Skeletal muscle tissue (tissue), 4 donors: ENCODE data around the gene BNC1. TPM values are rescaled to one million over a fixed set of nuclear protein-coding genes. Genes with fewer than 3 reads are reported as not detected.

Experiments used
- H3K27ac ChIP-seq: one replicate; pipeline ENCODE4 v1.7.0; 2013; ENCODE audit warnings: mild to moderate bottlenecking, low read depth, low read length, inconsistent platforms
- H3K27me3 ChIP-seq, 3 donors: one replicate each; pipeline ENCODE4 v1.7.0; 2013; ENCODE audit warnings: low read length in 3 of 3; ENCODE audit not compliant: control insufficient read depth in 3 of 3, insufficient read depth in 3 of 3
- H3K36me3 ChIP-seq, 3 donors: one replicate each; pipeline ENCODE4 v1.7.0; 2013; ENCODE audit warnings: low read length in 3 of 3; ENCODE audit not compliant: control insufficient read depth in 3 of 3, insufficient read depth in 3 of 3
- H3K4me1 ChIP-seq, 3 donors: one replicate each; pipeline ENCODE4 v1.7.0; 2013; ENCODE audit warnings: low read length in 3 of 3, mild to moderate bottlenecking in 3 of 3; ENCODE audit not compliant: control insufficient read depth in 3 of 3, insufficient read depth in 3 of 3
- H3K4me3 ChIP-seq, 3 donors: one replicate each; pipeline ENCODE4 v1.7.0; 2013; ENCODE audit warnings: low read length in 3 of 3
- H3K9ac ChIP-seq, 3 donors: one replicate each; pipeline ENCODE4 v1.7.0; 2013; ENCODE audit warnings: low read length in 3 of 3, mild to moderate bottlenecking in 3 of 3, moderate library complexity in 2 of 3, low read depth in 1 of 3
- H3K9me3 ChIP-seq, 3 donors: one replicate each; pipeline ENCODE4 v1.7.0; 2013; ENCODE audit warnings: low read length in 3 of 3; ENCODE audit not compliant: control insufficient read depth in 3 of 3
- total RNA-seq: library from RNA; depleted of rRNA; stranded (reverse); fragments of >200 nt; gene quantifications from one replicate; pipeline ENCODE4 v1.2.3, GENCODE V29; 2014
- donor health status: Osteomylitis.

BNC1 gene
- total RNA-seq, 1 donor from 2014 or later, result 1.6 TPM

DNA sequence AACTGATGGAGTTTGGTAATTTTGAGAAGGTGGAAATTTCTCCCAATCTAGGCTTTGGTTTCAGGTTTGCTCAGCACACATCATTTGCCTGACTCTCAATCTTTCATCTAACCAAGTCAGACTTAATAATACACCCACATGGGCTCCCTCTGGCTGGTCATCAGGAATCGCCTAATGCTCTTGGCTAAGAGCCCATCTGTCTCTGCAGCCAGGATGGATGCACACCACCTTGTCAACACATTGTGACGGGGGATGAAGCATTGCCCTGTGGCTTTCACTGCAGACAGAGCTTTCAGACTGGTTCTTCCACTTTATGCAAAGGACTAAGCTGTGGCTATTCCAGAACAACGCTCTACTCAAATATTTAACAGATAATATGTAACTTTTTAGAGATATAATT, 73.8 kb downstream of the BNC1 start:
- Histone ChIP-seq H3K27me3 (peaks cover 6 to 21% (median 16%) of the 10 kb centered on the region in 3 donors), H3K4me1 (peaks cover 4 to 10% (median 5%) of the 10 kb centered on the region in 3 donors), H3K9ac (no peak overlapping the region), H3K4me3 (no peak overlapping the region), H3K36me3 (no peaks in the 10 kb centered on the region), H3K9me3 (no peaks in the 10 kb centered on the region), H3K27ac (no peak overlapping the region)

- Histone ChIP-seq H3K27me3 (peaks cover 6 to 24% (median 16%) of the 10 kb centered on the region in 3 donors), H3K4me3 (no peak overlapping the region), H3K36me3 (no peaks in the 10 kb centered on the region), H3K9me3 (no peaks in the 10 kb centered on the region), H3K4me1 (peaks cover 4 to 10% (median 5%) of the 10 kb centered on the region in 3 donors), H3K9ac (no peak overlapping the region), H3K27ac (no peak overlapping the region)
Measured at GRCh38 chr15:83209333-83209732, 75.1 kb downstream of the BNC1 start.

GRCh38 chr15:83208367-83208661, 76.2 kb downstream of the BNC1 start:
- Histone ChIP-seq H3K9ac (peak overlapping the region; percentile 14 to 54 (median 28)), H3K4me1 (peaks cover 4 to 10% (median 5%) of the 10 kb centered on the region in 3 donors), H3K36me3 (no peaks in the 10 kb centered on the region), H3K27ac (no peak overlapping the region), H3K9me3 (no peaks in the 10 kb centered on the region), H3K27me3 (peaks cover 6 to 24% (median 16%) of the 10 kb centered on the region in 3 donors), H3K4me3 (peak overlapping the region; percentile 51 to 67 (median 53))

- peak within 1 kb of the TSS; percentile 22 to 69 (median 47) for H3K9ac ChIP-seq
- no peaks in the 10 kb centered on the region for H3K36me3 ChIP-seq
- H3K27me3 ChIP-seq, result peaks cover 6 to 24% (median 16%) of the 10 kb centered on the region in 3 donors
- peak within 1 kb of the TSS; percentile 71 for H3K27ac ChIP-seq
- peak within 1 kb of the TSS; percentile 62 to 76 (median 70) for H3K4me3 ChIP-seq
- no peaks in the 10 kb centered on the region for H3K9me3 ChIP-seq
- H3K4me1 ChIP-seq, result peaks cover 4 to 10% (median 5%) of the 10 kb centered on the region in 3 donors
Measured at GRCh38 chr15:83207660-83208366, 76.7 kb downstream of the BNC1 start, which contains the start of gene HDGFL3. HDGFL3 (minus strand) TSS chr15:83207823; CDS start chr15:83207414, 409 bp downstream.

GRCh38 chr15:83207009-83207659, 77.3 kb downstream of the BNC1 start:
- Histone ChIP-seq H3K9me3 (no peaks in the 10 kb centered on the region), H3K27me3 (peaks cover 6 to 24% (median 16%) of the 10 kb centered on the region in 3 donors), H3K4me3 (peak overlapping the region; percentile 62 to 76 (median 70)), H3K4me1 (peaks cover 4 to 10% (median 5%) of the 10 kb centered on the region in 3 donors), H3K9ac (peak overlapping the region; percentile 22 to 69 (median 47)), H3K27ac (peak overlapping the region; percentile 71), H3K36me3 (no peaks in the 10 kb centered on the region)

DNA sequence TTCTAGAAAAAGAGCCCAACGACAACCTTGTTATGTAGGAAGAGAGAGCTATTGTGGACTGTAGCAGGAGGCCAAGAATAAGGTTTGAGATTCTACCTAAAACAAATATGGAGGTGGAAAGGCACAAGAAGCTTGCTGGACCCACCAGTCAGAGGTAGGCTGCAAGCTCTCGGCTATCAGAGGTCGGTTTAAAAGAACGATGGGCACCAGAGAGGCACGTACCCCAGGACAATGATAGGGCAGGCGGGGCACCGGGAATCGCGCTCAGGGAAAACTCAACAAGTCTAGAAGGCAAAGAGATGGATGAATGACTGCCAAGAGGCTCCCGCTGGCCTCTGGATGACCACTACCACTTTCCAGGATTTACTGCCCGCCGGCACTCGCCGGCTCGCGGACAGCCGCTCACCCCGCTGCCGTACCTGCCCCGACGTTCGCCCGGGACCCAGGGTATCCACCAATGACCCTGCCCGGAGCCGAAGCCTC, 77.9 kb downstream of the BNC1 start:
- peak overlapping the region; percentile 22 to 69 (median 47) for H3K9ac ChIP-seq
- H3K27me3 ChIP-seq, result peaks cover 6 to 24% (median 16%) of the 10 kb centered on the region in 3 donors
- H3K27ac ChIP-seq, result peak overlapping the region; percentile 71
- H3K36me3 ChIP-seq, result no peaks in the 10 kb centered on the region
- H3K4me1 ChIP-seq, result peaks cover 4 to 10% (median 5%) of the 10 kb centered on the region in 3 donors
- no peaks in the 10 kb centered on the region for H3K9me3 ChIP-seq
- peak overlapping the region; percentile 62 to 76 (median 70) for H3K4me3 ChIP-seq

Other genes with a start within 250 kb of the BNC1 start
- gene BTBD1, start 217.4 kb downstream of the BNC1 start, total RNA-seq, result 99.7 TPM
- gene TM6SF1, start 177.0 kb downstream of the BNC1 start, total RNA-seq, result 28.7 TPM
- gene HDGFL3, start 76.8 kb downstream of the BNC1 start, total RNA-seq, result 11.5 TPM
- gene SH3GL3, start 162.7 kb upstream of the BNC1 start, total RNA-seq, result 6.3 TPM